Brain microvascular endothelial cell (primary cell): ENCODE data around the gene GRM7.

Source experiments
- DNase-seq: peaks from one replicate; pipeline ENCODE4 v3.0.0-alpha.2; 2020
- H3K27ac ChIP-seq: fragments of 250-450 bp; sonication (Bioruptor Pico); 2 replicates; pipeline ENCODE4 v1.5.1; 2020; ENCODE audit warnings: mild to moderate bottlenecking, moderate library complexity
- H3K27me3 ChIP-seq: fragments of 250-450 bp; sonication (Bioruptor Pico); replicated peaks from 2 replicates; pipeline ENCODE4 v1.5.1; 2020; ENCODE audit warnings: mild to moderate bottlenecking
- H3K36me3 ChIP-seq: fragments of 250-450 bp; sonication (Bioruptor Pico); replicated peaks from 2 replicates; pipeline ENCODE4 v1.5.1; 2020; ENCODE audit warnings: mild to moderate bottlenecking
- H3K4me3 ChIP-seq: 2 replicates; pipeline ENCODE4 v1.5.1; 2011; ENCODE audit warnings: low read depth, mild to moderate bottlenecking, control low read depth, low read length, moderate library complexity
- in situ Hi-C: cut with HindIII; loops from 2 replicates; pipeline ENCODE4 v1.10.0; 2017; ENCODE audit warnings: low sequenced_read_pairs, low pct_ligation_motif_present
- TF ChIP-seq, protein P1 (sequence below): IDR thresholded peaks from 2 replicates; pipeline ENCODE4 v1.5.1; 2011; ENCODE audit warnings: low read depth, mild to moderate bottlenecking, moderate library complexity, low read length, control low read depth, inconsistent platforms; ENCODE audit errors: missing control alignments

The GRM7 gene

DNA sequence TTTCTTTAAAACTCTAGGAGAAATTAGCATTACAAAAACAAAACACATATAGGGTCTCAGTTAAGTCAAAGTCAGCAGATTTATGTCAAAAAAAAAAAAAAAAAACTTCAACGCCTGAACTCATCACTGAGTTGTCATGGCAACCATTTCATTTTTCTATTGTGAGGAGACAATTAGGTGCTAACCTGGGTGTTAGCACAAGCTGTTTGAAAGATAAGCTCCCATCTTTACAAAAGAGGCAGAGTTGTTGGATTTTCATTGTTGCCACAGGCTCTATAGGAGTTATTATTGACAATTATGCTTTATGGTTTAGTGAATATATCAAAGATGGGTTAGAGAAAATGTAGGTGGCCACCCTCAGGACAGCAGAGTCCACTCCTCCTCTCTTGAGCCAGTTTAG lies 806.9 kb downstream of the GRM7 start:
- TF ChIP-seq, protein P1, sequence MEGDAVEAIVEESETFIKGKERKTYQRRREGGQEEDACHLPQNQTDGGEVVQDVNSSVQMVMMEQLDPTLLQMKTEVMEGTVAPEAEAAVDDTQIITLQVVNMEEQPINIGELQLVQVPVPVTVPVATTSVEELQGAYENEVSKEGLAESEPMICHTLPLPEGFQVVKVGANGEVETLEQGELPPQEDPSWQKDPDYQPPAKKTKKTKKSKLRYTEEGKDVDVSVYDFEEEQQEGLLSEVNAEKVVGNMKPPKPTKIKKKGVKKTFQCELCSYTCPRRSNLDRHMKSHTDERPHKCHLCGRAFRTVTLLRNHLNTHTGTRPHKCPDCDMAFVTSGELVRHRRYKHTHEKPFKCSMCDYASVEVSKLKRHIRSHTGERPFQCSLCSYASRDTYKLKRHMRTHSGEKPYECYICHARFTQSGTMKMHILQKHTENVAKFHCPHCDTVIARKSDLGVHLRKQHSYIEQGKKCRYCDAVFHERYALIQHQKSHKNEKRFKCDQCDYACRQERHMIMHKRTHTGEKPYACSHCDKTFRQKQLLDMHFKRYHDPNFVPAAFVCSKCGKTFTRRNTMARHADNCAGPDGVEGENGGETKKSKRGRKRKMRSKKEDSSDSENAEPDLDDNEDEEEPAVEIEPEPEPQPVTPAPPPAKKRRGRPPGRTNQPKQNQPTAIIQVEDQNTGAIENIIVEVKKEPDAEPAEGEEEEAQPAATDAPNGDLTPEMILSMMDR = no peak
- in situ Hi-C loops = no loop called here
- no peak overlapping the region for H3K27ac ChIP-seq
- no peak for DNase-seq
- no peaks in the 10 kb centered on the region for H3K27me3 ChIP-seq
- H3K36me3 ChIP-seq = no peaks in the 10 kb centered on the region
- no peak overlapping the region for H3K4me3 ChIP-seq

DNA sequence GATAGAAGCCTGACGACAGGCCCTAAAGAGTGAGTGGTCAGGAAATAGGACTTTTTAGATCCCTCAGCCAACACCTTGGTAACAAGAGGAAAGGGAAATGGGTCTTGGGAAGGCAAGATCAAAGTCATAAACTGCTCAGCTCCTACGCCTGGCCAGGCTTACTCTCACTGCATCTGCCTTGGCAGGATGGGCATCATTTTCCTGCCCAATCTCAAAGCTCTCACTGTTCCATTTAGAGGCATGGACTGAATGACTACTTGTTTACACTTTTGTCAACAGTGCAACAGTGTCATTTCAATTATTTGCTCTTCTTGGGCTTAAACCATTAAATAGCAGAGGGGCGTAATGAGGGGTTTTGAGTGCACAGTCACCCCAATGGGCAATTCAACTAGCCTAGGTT lies 808.7 kb downstream of the GRM7 start:
- no peak for DNase-seq
- in situ Hi-C loops = no loop called here
- Histone ChIP-seq H3K4me3 (no peak overlapping the region), H3K27me3 (no peaks in the 10 kb centered on the region), H3K36me3 (no peaks in the 10 kb centered on the region), H3K27ac (no peak overlapping the region)
- TF ChIP-seq, protein P1 = no peak

DNA sequence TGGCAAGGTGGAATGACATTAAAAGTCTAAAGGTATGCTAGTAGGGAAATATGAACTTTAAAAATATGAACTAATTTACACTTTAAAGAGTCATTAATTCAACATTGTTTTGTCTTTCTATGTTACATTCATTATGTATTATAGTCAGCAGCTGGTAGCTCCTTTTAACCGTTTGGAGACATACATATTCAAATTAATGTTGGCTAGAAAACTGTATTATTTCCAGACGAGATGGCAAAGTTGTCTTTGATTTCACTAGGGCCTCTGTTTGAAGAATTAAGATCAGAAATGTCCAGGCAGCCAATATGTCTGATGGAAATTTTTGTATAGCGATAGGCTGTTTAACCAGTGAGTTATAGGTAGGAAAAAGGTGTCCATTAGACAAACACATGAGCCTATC lies 817.6 kb downstream of the GRM7 start:
- no peaks in the 10 kb centered on the region for H3K36me3 ChIP-seq
- TF ChIP-seq, protein P1 = no peak
- H3K27ac ChIP-seq = no peak overlapping the region
- no peak overlapping the region for H3K4me3 ChIP-seq
- in situ Hi-C loops = no loop called here
- DNase-seq = no peak
- H3K27me3 ChIP-seq = no peaks in the 10 kb centered on the region

DNA sequence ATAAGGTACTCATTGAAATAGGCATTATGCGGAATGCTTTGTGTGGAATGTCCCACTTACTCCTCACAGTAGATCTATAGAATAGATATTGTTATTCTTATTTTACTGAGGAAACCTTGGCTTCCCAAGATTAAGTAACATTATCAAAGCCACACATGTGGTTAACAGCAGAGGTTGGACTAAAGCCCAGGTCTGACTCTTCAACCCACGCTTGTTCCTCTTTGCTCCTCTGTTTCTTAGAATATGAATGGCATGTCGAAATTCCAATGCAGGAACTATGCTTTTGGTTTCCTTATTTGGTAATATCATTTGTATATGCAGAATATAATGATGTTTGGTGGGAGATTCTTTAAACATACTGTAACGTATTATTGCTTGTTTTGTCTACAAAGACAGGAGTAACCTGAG lies 821.9 kb downstream of the GRM7 start:
- Histone ChIP-seq H3K27ac (no peak overlapping the region), H3K27me3 (no peaks in the 10 kb centered on the region), H3K36me3 (no peaks in the 10 kb centered on the region), H3K4me3 (no peak overlapping the region)
- DNase-seq = peak; percentile 64
- TF ChIP-seq, protein P1 = no peak
- in situ Hi-C loops = no loop called here

DNA sequence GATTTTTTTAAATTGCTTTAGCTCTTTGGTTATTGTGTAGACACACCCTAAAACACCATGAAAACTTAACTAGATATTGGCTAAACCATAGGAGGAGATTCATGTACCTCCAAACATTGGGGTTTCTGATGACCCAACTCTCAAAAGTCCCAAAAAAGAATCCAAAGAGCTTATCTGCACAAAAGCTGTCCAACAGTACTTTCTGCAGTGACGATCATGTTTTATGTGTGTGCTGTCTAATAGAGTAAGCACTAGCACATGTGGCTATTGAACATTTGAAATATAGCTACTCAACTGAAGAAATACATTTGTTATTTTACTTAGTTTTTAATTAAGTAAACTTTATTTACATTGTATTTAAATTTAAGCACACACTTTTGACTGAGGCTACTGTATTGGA lies 822.5 kb downstream of the GRM7 start:
- H3K27ac ChIP-seq = no peak overlapping the region
- in situ Hi-C loops = no loop called here
- no peaks in the 10 kb centered on the region for H3K27me3 ChIP-seq
- TF ChIP-seq, protein P1 = no peak
- no peak overlapping the region for H3K4me3 ChIP-seq
- no peak for DNase-seq
- no peaks in the 10 kb centered on the region for H3K36me3 ChIP-seq

DNA sequence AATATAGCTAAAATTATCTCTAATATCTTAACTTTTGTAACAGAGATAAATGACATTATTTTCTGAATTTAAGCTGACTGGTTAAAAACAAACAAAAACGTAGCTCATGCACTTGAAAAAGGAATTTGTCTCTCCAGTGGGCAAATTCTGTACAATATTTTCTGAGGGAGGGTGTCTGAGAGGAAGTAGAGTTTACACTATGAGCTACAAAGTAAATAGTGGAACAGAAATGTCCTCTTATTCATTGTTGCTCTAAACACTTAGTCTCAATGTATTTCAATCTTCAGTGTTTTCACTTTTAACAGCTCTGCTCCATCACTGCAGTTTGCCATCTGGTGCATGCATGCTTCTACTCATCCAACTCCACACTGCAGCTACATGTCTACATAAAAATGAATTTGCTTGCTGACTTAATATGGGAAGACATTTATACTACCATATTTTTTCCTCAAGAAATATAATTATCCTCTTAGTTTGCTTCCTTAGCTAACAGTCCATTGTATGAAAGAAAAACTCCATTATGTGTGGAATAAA lies 823.3 kb downstream of the GRM7 start:
- Histone ChIP-seq H3K27ac (no peak overlapping the region), H3K27me3 (no peaks in the 10 kb centered on the region), H3K36me3 (no peaks in the 10 kb centered on the region), H3K4me3 (no peak overlapping the region)
- in situ Hi-C loops = no loop called here
- DNase-seq = no peak
- TF ChIP-seq, protein P1 = no peak
